Measurements from ENCODE around the gene SESN1. TPM values are rescaled to one million over a fixed set of nuclear protein-coding genes. Genes with fewer than 3 reads are reported as not detected.

The SESN1 gene
- polyA plus RNA-seq, 2 donors = 11.1 to 14.8 TPM

GRCh38 chr6:109053336-109053735, 41.3 kb downstream of the SESN1 start:
- whole genome bisulfite sequencing, 2 donors = 88 to 96% methylated on average over 2 of the region's 2 CpGs
- Histone ChIP-seq H3K36me3 (ENCODE audit: control insufficient read depth in 2 of 2, insufficient read depth in 2 of 2, low read length in 1 of 2) (no peaks in the 10 kb centered on the region), H3K9me3 (ENCODE audit: control insufficient read depth in 2 of 2, insufficient read depth in 1 of 2, low read depth in 1 of 2, low read length in 1 of 2) (no peaks in the 10 kb centered on the region), H3K27ac (ENCODE audit: low read depth in 2 of 2, low read length in 1 of 2) (no peak overlapping the region), H3K4me1 (ENCODE audit: control insufficient read depth in 2 of 2, insufficient read depth in 2 of 2, low read length in 1 of 2) (no peaks in the 10 kb centered on the region), H3K27me3 (ENCODE audit: control insufficient read depth in 1 of 2, insufficient read depth in 2 of 2, low read length in 2 of 2) (no peaks in the 10 kb centered on the region), H3K4me3 (ENCODE audit: low read depth in 1 of 2, low read length in 2 of 2) (no peak overlapping the region)

GRCh38 chr6:109052852-109053251, 41.8 kb downstream of the SESN1 start:
- Histone ChIP-seq H3K4me3 (ENCODE audit: low read depth in 1 of 2, low read length in 2 of 2) (no peak overlapping the region), H3K27ac (ENCODE audit: low read depth in 2 of 2, low read length in 1 of 2) (no peak overlapping the region), H3K9me3 (ENCODE audit: control insufficient read depth in 2 of 2, insufficient read depth in 1 of 2, low read depth in 1 of 2, low read length in 1 of 2) (no peaks in the 10 kb centered on the region), H3K4me1 (ENCODE audit: control insufficient read depth in 2 of 2, insufficient read depth in 2 of 2, low read length in 1 of 2) (no peaks in the 10 kb centered on the region), H3K27me3 (ENCODE audit: control insufficient read depth in 1 of 2, insufficient read depth in 2 of 2, low read length in 2 of 2) (no peaks in the 10 kb centered on the region), H3K36me3 (ENCODE audit: control insufficient read depth in 2 of 2, insufficient read depth in 2 of 2, low read length in 1 of 2) (no peaks in the 10 kb centered on the region)
- WGBS, 2 donors = 85 to 92% methylated on average over 4 of the region's 4 CpGs

- no peak overlapping the region for H3K4me3 ChIP-seq (ENCODE audit: low read depth in 1 of 2, low read length in 2 of 2)
- no peaks in the 10 kb centered on the region for H3K36me3 ChIP-seq (ENCODE audit: control insufficient read depth in 2 of 2, insufficient read depth in 2 of 2, low read length in 1 of 2)
- no peaks in the 10 kb centered on the region for H3K9me3 ChIP-seq (ENCODE audit: control insufficient read depth in 2 of 2, insufficient read depth in 1 of 2, low read depth in 1 of 2, low read length in 1 of 2)
- H3K4me1 ChIP-seq (ENCODE audit: control insufficient read depth in 2 of 2, insufficient read depth in 2 of 2, low read length in 1 of 2) = no peaks in the 10 kb centered on the region
- H3K27ac ChIP-seq (ENCODE audit: low read depth in 2 of 2, low read length in 1 of 2) = no peak overlapping the region
- H3K27me3 ChIP-seq (ENCODE audit: control insufficient read depth in 1 of 2, insufficient read depth in 2 of 2, low read length in 2 of 2) = no peaks in the 10 kb centered on the region
Observed at GRCh38 chr6:109052018-109052651, 42.5 kb downstream of the SESN1 start.

DNA sequence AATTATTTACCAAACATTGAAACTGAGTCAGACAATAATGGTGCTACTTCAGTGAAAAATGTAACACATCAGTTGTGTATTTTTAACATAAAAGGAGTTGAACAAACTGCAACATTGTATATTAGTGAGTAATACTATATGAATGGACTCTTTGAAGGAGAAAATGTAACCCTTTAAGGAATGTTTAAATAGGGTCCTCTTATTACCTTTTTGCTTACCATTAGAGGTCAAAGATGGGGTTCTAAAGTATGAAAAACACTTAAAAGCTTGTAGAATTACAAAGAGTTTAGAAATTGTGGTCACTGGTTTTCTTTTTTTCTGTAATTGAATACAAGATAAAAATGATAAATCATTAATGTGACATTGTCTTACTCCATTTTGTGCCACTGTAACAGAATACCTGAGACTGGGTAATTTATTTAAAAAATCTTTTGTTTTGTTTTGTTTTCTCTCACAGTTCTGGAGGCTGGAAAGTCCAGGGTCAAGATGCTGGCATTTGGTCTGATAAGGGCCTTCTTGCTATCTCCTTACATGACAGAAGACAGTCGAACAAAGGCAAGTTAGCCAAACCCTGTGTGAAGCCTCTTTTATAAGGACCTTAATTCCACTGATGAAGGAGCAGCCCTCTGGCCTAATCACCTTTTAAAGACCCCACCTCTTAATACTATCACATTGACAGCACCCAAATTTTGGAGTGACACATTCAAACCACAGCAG, 43.2 kb downstream of the SESN1 start:
- WGBS, 2 donors = 88 to 96% methylated on average over 1 of the region's 1 CpG

DNA sequence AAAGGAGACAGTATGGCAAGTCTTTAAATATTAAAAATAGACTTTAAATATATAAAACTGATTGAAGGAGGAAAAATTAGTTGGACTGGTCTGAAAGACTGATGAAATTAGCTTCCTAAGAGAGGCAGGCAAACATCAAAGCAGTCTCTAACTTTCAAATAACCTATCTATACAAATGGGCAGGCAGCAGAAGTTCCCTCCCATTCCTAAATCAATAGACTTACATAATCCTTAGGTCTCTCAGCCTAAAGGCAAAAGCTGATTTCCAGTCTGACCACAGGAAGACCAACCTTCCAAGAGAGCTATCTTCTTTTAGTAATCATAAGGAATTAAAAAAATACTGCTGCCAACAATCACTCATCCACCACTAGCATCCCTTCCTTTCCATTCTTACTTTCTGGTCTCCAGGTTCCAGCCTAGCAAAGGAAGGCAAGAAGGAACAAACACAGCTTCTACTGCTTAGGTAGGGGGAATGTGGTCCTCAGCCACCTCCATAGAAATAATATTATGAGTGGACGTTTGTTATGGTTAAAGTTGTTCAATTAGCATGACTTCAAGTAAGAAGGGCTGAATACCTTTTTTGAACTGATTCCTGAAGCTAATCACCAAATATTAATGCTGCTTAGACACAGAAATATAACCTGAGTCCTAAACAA, 44.1 kb downstream of the SESN1 start:
- no peaks in the 10 kb centered on the region for H3K4me1 ChIP-seq (ENCODE audit: control insufficient read depth in 2 of 2, insufficient read depth in 2 of 2, low read length in 1 of 2)
- no peaks in the 10 kb centered on the region for H3K27me3 ChIP-seq (ENCODE audit: control insufficient read depth in 1 of 2, insufficient read depth in 2 of 2, low read length in 2 of 2)
- no peak overlapping the region for H3K4me3 ChIP-seq (ENCODE audit: low read depth in 1 of 2, low read length in 2 of 2)
- no peak overlapping the region for H3K27ac ChIP-seq (ENCODE audit: low read depth in 2 of 2, low read length in 1 of 2)
- 73 to 87% methylated on average over 1 of the region's 1 CpG for WGBS, 2 donors
- no peaks in the 10 kb centered on the region for H3K9me3 ChIP-seq (ENCODE audit: control insufficient read depth in 2 of 2, insufficient read depth in 1 of 2, low read depth in 1 of 2, low read length in 1 of 2)
- H3K36me3 ChIP-seq (ENCODE audit: control insufficient read depth in 2 of 2, insufficient read depth in 2 of 2, low read length in 1 of 2) = no peaks in the 10 kb centered on the region

More for the DNA sequence above, 43.2 kb downstream of the SESN1 start:
- H3K4me3 ChIP-seq (ENCODE audit: low read depth in 1 of 2, low read length in 2 of 2) = no peak overlapping the region
- no peaks in the 10 kb centered on the region for H3K36me3 ChIP-seq (ENCODE audit: control insufficient read depth in 2 of 2, insufficient read depth in 2 of 2, low read length in 1 of 2)
- no peak overlapping the region for H3K27ac ChIP-seq (ENCODE audit: low read depth in 2 of 2, low read length in 1 of 2)
- H3K4me1 ChIP-seq (ENCODE audit: control insufficient read depth in 2 of 2, insufficient read depth in 2 of 2, low read length in 1 of 2) = no peaks in the 10 kb centered on the region
- H3K27me3 ChIP-seq (ENCODE audit: control insufficient read depth in 1 of 2, insufficient read depth in 2 of 2, low read length in 2 of 2) = no peaks in the 10 kb centered on the region
- no peaks in the 10 kb centered on the region for H3K9me3 ChIP-seq (ENCODE audit: control insufficient read depth in 2 of 2, insufficient read depth in 1 of 2, low read depth in 1 of 2, low read length in 1 of 2)

GRCh38 chr6:109050012-109050411, 44.6 kb downstream of the SESN1 start:
- WGBS, 2 donors = 76 to 86% methylated on average over 2 of the region's 2 CpGs
- no peaks in the 10 kb centered on the region for H3K4me1 ChIP-seq (ENCODE audit: control insufficient read depth in 2 of 2, insufficient read depth in 2 of 2, low read length in 1 of 2)
- no peaks in the 10 kb centered on the region for H3K27me3 ChIP-seq (ENCODE audit: control insufficient read depth in 1 of 2, insufficient read depth in 2 of 2, low read length in 2 of 2)
- no peaks in the 10 kb centered on the region for H3K9me3 ChIP-seq (ENCODE audit: control insufficient read depth in 2 of 2, insufficient read depth in 1 of 2, low read depth in 1 of 2, low read length in 1 of 2)
- H3K4me3 ChIP-seq (ENCODE audit: low read depth in 1 of 2, low read length in 2 of 2) = no peak overlapping the region
- no peaks in the 10 kb centered on the region for H3K36me3 ChIP-seq (ENCODE audit: control insufficient read depth in 2 of 2, insufficient read depth in 2 of 2, low read length in 1 of 2)
- H3K27ac ChIP-seq (ENCODE audit: low read depth in 2 of 2, low read length in 1 of 2) = no peak overlapping the region

DNA sequence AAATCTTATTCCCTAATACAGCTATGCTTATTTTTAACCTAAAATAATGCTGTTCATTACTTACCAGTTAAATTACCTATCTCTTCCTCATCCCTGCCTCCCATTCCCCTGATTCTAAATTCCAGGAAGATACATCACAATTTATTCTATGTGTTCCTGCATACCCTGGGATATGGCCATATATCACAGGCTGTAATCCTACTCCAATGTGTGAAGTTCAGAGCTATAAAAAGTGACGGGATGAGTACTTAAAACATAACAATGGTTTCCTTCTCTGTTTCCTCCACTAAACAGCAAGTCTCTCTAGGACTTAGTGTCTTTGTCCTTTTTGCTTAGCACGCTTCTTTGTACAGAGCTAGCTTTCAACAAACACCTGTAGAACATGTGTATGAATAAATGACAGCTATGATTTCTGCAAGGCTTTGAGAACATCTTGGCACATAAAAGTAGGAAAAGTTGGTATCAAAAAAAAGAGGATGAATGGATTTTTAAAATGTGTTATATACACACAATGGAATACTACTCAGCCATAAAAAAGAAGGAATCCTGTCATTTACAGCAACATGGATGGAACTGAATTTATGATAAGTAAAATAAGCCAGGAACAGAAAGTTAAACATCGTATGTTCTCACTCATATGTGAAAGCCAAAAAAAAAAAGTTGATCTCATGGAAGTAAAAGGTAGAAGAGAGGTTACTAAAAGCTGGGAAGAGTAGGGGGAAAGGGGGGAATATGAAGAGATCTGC, 45.8 kb downstream of the SESN1 start:
- Histone ChIP-seq H3K4me3 (ENCODE audit: low read depth in 1 of 2, low read length in 2 of 2) (no peak overlapping the region), H3K36me3 (ENCODE audit: control insufficient read depth in 2 of 2, insufficient read depth in 2 of 2, low read length in 1 of 2) (no peaks in the 10 kb centered on the region), H3K27me3 (ENCODE audit: control insufficient read depth in 1 of 2, insufficient read depth in 2 of 2, low read length in 2 of 2) (no peaks in the 10 kb centered on the region), H3K9me3 (ENCODE audit: control insufficient read depth in 2 of 2, insufficient read depth in 1 of 2, low read depth in 1 of 2, low read length in 1 of 2) (no peaks in the 10 kb centered on the region), H3K4me1 (ENCODE audit: control insufficient read depth in 2 of 2, insufficient read depth in 2 of 2, low read length in 1 of 2) (no peaks in the 10 kb centered on the region), H3K27ac (ENCODE audit: low read depth in 2 of 2, low read length in 1 of 2) (no peak overlapping the region)
- WGBS, 2 donors = 94 to 95% methylated on average over 3 of the region's 3 CpGs

- WGBS, 2 donors = 33 to 44% methylated on average over 1 of the region's 1 CpG
- Histone ChIP-seq H3K36me3 (ENCODE audit: control insufficient read depth in 2 of 2, insufficient read depth in 2 of 2, low read length in 1 of 2) (no peaks in the 10 kb centered on the region), H3K4me3 (ENCODE audit: low read depth in 1 of 2, low read length in 2 of 2) (no peak overlapping the region), H3K27ac (ENCODE audit: low read depth in 2 of 2, low read length in 1 of 2) (no peak overlapping the region), H3K27me3 (ENCODE audit: control insufficient read depth in 1 of 2, insufficient read depth in 2 of 2, low read length in 2 of 2) (no peaks in the 10 kb centered on the region), H3K4me1 (ENCODE audit: control insufficient read depth in 2 of 2, insufficient read depth in 2 of 2, low read length in 1 of 2) (no peaks in the 10 kb centered on the region), H3K9me3 (ENCODE audit: control insufficient read depth in 2 of 2, insufficient read depth in 1 of 2, low read depth in 1 of 2, low read length in 1 of 2) (no peaks in the 10 kb centered on the region)
Observed at GRCh38 chr6:109048176-109048575, 46.5 kb downstream of the SESN1 start.

DNA sequence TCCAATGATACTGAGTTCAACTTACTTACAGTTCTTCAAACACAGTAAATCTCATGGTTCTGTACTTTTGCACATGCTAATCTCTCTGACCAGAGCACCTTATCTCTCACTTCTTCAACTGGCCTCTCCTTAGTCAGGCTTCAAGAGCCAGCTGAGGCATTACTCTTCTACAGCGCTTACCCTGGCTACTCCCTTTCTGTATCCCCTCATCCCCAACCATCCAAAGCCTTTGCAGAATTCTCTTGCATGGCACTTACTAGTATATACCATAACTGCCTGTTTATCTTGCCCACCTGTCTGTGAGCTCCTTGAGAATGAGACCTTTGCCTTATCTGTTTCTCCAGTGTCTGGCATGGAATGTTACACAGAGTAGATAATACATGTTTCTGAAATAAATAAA, 49.2 kb downstream of the SESN1 start:
- WGBS, 2 donors = 96 to 100% methylated on average over 1 of the region's 1 CpG
- Histone ChIP-seq H3K4me1 (ENCODE audit: control insufficient read depth in 2 of 2, insufficient read depth in 2 of 2, low read length in 1 of 2) (no peaks in the 10 kb centered on the region), H3K27ac (ENCODE audit: low read depth in 2 of 2, low read length in 1 of 2) (no peak overlapping the region), H3K4me3 (ENCODE audit: low read depth in 1 of 2, low read length in 2 of 2) (no peak overlapping the region), H3K27me3 (ENCODE audit: control insufficient read depth in 1 of 2, insufficient read depth in 2 of 2, low read length in 2 of 2) (no peaks in the 10 kb centered on the region), H3K9me3 (ENCODE audit: control insufficient read depth in 2 of 2, insufficient read depth in 1 of 2, low read depth in 1 of 2, low read length in 1 of 2) (no peaks in the 10 kb centered on the region), H3K36me3 (ENCODE audit: control insufficient read depth in 2 of 2, insufficient read depth in 2 of 2, low read length in 1 of 2) (no peaks in the 10 kb centered on the region)
